ENCODE data around the gene EML1.

GRCh38 chr14:99928963-99929362 is 135.8 kb downstream of the EML1 start:
- no peak for TF ChIP-seq CTCF (IDR thresholded peaks at IDR 0.05; ENCODE audit: poor library complexity, severe bottlenecking)
- TF ChIP-seq EP300 (conservative IDR thresholded peaks at IDR 0.05; ENCODE audit: poor library complexity, severe bottlenecking), result peak; percentile 50
- TF ChIP-seq POLR2AphosphoS5 (IDR thresholded peaks at IDR 0.05), result peak; percentile 99
- no peak for TF ChIP-seq EZH2 (IDR thresholded peaks at IDR 0.05; ENCODE audit: borderline replicate concordance, insufficient read depth, low read length, poor library complexity, severe bottlenecking)
- TF ChIP-seq MXI1 (conservative IDR thresholded peaks at IDR 0.05; ENCODE audit: poor library complexity, severe bottlenecking), result no peak
- TF ChIP-seq TAF1 (IDR thresholded peaks at IDR 0.05; ENCODE audit: low read depth), result no peak
- TF ChIP-seq REST (IDR thresholded peaks at IDR 0.05; ENCODE audit: borderline replicate concordance), result no peak

All from neural cell (in vitro differentiated cells).